ENCODE measurements around the gene SLC37A1. TPM values are rescaled to one million over a fixed set of nuclear protein-coding genes. Genes with fewer than 3 reads are reported as not detected.

Gene SLC37A1
- total RNA-seq, 1 experiment from 2014 or later: 23.5 TPM

- Histone ChIP-seq H3K27me3 (ENCODE audit: insufficient read depth, low read depth) (no peaks in the 10 kb centered on the region), H3K36me3 (ENCODE audit: low read depth) (no peaks in the 10 kb centered on the region), H3K79me2 (ENCODE audit: low read depth) (no peaks in the 10 kb centered on the region), H3K4me3 (no peak overlapping the region), H3F3A (ENCODE audit: insufficient read depth, low read depth) (peaks cover 13% of the 10 kb centered on the region; the same call in 1 of the 2 replicates), H3K27ac (no peak overlapping the region), H3K9me3 (ENCODE audit: insufficient read depth, low read depth) (no peaks in the 10 kb centered on the region), H3K4me2 (no peak overlapping the region), H3K9me2 (ENCODE audit: insufficient read depth) (no peaks in the 10 kb centered on the region), H2AFZ (no peak overlapping the region), H4K20me1 (ENCODE audit: insufficient read depth) (no peaks in the 10 kb centered on the region), H3K4me1 (replicated peaks; ENCODE audit: insufficient read depth) (peaks cover 18% of the 10 kb centered on the region)
- POLR2A ChIA-PET (ENCODE audit: unreplicated experiment): no interaction called here
- no peak for DNase-seq
- BruUV-seq (replicated peaks): no TSS peak
- CTCF ChIA-PET: no interaction called here
- TF ChIP-seq EZH2 (IDR thresholded peaks at IDR 0.05; ENCODE audit: low read depth): no peak
- no peak for TF ChIP-seq CTCF (conservative IDR thresholded peaks at IDR 0.05)
- intact Hi-C loops (cut with micrococcal nuclease; ENCODE audit: unreplicated experiment): no loop called here
These were observed 6.2 kb upstream of the SLC37A1 start for GRCh38 chr21:42507418-42507817.

GRCh38 chr21:42508371-42508770, 5.3 kb upstream of the SLC37A1 start:
- DNase-seq: peak in 1 of 2 experiments; percentile 90
- Histone ChIP-seq H4K20me1 (ENCODE audit: insufficient read depth) (no peaks in the 10 kb centered on the region), H3K27ac (peak overlapping the region; percentile 64; the same call in 1 of the 2 replicates), H3K9me2 (ENCODE audit: insufficient read depth) (no peaks in the 10 kb centered on the region), H3K27me3 (ENCODE audit: insufficient read depth, low read depth) (no peaks in the 10 kb centered on the region), H3K36me3 (ENCODE audit: low read depth) (no peaks in the 10 kb centered on the region), H3K4me1 (replicated peaks; ENCODE audit: insufficient read depth) (peaks cover 18% of the 10 kb centered on the region), H2AFZ (no peak overlapping the region), H3K4me3 (no peak overlapping the region), H3K4me2 (peak overlapping the region; percentile 57), H3K79me2 (ENCODE audit: low read depth) (no peaks in the 10 kb centered on the region), H3F3A (ENCODE audit: insufficient read depth, low read depth) (peaks cover 13% of the 10 kb centered on the region; the same call in 1 of the 2 replicates), H3K9me3 (ENCODE audit: insufficient read depth, low read depth) (no peaks in the 10 kb centered on the region)
- ChIA-PET POLR2A (ENCODE audit: unreplicated experiment) (interaction anchor here (0.7 kb wide), 1 partner anchor 859 kb away, joined by 3 read pairs; no protein-coding TSS in a partner anchor), CTCF (no interaction called here)
- TF ChIP-seq EZH2 (IDR thresholded peaks at IDR 0.05; ENCODE audit: low read depth) (no peak), CTCF (conservative IDR thresholded peaks at IDR 0.05) (no peak)
- no TSS peak for BruUV-seq (replicated peaks)
- intact Hi-C loops (cut with micrococcal nuclease; ENCODE audit: unreplicated experiment): no loop called here

GRCh38 chr21:42509244-42509643, 4.4 kb upstream of the SLC37A1 start:
- intact Hi-C loops (cut with micrococcal nuclease; ENCODE audit: unreplicated experiment): no loop called here
- Histone ChIP-seq H3F3A (ENCODE audit: insufficient read depth, low read depth) (peaks cover 14% of the 10 kb centered on the region; the same call in 1 of the 2 replicates), H3K4me2 (no peak overlapping the region), H3K4me3 (no peak overlapping the region), H3K9me2 (ENCODE audit: insufficient read depth) (no peaks in the 10 kb centered on the region), H2AFZ (no peak overlapping the region), H3K79me2 (ENCODE audit: low read depth) (0 out of 2 replicates have a peak, but pooled peaks cover 3% of the 10 kb centered on the region), H3K9me3 (ENCODE audit: insufficient read depth, low read depth) (no peaks in the 10 kb centered on the region), H4K20me1 (ENCODE audit: insufficient read depth) (no peaks in the 10 kb centered on the region), H3K36me3 (ENCODE audit: low read depth) (no peaks in the 10 kb centered on the region), H3K27ac (0 out of 2 replicates have a peak overlapping the region, but pooled peaks have one; percentile 64), H3K4me1 (replicated peaks; ENCODE audit: insufficient read depth) (peaks cover 18% of the 10 kb centered on the region), H3K27me3 (ENCODE audit: insufficient read depth, low read depth) (no peaks in the 10 kb centered on the region)
- peak in 1 of 2 experiments; percentile 24 for DNase-seq
- ChIA-PET POLR2A (ENCODE audit: unreplicated experiment) (no interaction called here), CTCF (interaction anchor here (1.0 kb wide), 1 partner anchor 42 kb away, joined by 3 read pairs; no protein-coding TSS in a partner anchor)
- no TSS peak for BruUV-seq (replicated peaks)
- TF ChIP-seq EZH2 (IDR thresholded peaks at IDR 0.05; ENCODE audit: low read depth): no peak
- TF ChIP-seq CTCF (conservative IDR thresholded peaks at IDR 0.05): no peak
